DLD1 (cell line): Measurements from ENCODE around the gene CA14.
"Not testable (repeated sequence)": the region's sequence is repeated elsewhere in the genome, so short reads cannot be mapped to it uniquely, and the experiment has no call there.

ENCODE experiments used
- in situ Hi-C: cut with HindIII; loops from 2 replicates; pipeline ENCODE4 v1.10.0; 2017; ENCODE audit warnings: low sequenced_read_pairs

Gene CA14

GRCh38 chr1:150280138-150280707 lies 22.6 kb downstream of the CA14 start:
- in situ Hi-C loops = no loop called here

- in situ Hi-C loops = no loop called here
Measured at GRCh38 chr1:150281221-150281757, 23.7 kb downstream of the CA14 start.

- in situ Hi-C loops = no loop called here
Measured at GRCh38 chr1:150281758-150282557, 24.4 kb downstream of the CA14 start, which contains the start of gene CIART. TSS of gene CIART (plus strand) at chr1:150282554. CDS start at chr1:150283268, 714 bp downstream.

GRCh38 chr1:150282558-150282958 lies 25.0 kb downstream of the CA14 start:
- in situ Hi-C loops = no loop called here

- in situ Hi-C loops = no loop called here
Measured at GRCh38 chr1:150283260-150283659, 25.7 kb downstream of the CA14 start.

- in situ Hi-C loops = no loop called here
Measured at GRCh38 chr1:150288382-150288781, 30.8 kb downstream of the CA14 start.

GRCh38 chr1:150288822-150289221 lies 31.2 kb downstream of the CA14 start:
- in situ Hi-C loops = no loop called here

GRCh38 chr1:150293433-150294253 lies 36.1 kb downstream of the CA14 start, which contains the start of gene MRPS21:
TSS of gene MRPS21 (plus strand) at chr1:150293861. CDS start at chr1:150294367, 506 bp downstream.
- in situ Hi-C loops = no loop called here

- in situ Hi-C loops = no loop called here
Measured at GRCh38 chr1:150295476-150295875, 37.9 kb downstream of the CA14 start.

GRCh38 chr1:150299716-150300115 lies 42.1 kb downstream of the CA14 start:
- in situ Hi-C loops = no loop called here

GRCh38 chr1:150302338-150302737 lies 44.8 kb downstream of the CA14 start:
- in situ Hi-C loops = no loop called here

- in situ Hi-C loops = no loop called here
Measured at GRCh38 chr1:150302902-150303301, 45.3 kb downstream of the CA14 start.

- in situ Hi-C loops = not testable (repeated sequence)
Measured at GRCh38 chr1:150308585-150308984, 51.0 kb downstream of the CA14 start.

- in situ Hi-C loops = no loop called here
Measured at GRCh38 chr1:150309758-150310508, 52.4 kb downstream of the CA14 start.

- in situ Hi-C loops = no loop called here
Measured at GRCh38 chr1:150311762-150312161, 54.2 kb downstream of the CA14 start.
